HG02852 (cell line): Measurements from ENCODE around the gene ESYT1.
A peak's percentile ranks its signal among the peaks of the same experiment; 100 is the strongest.

Source experiments
- ATAC-seq: cut with Tn5 transposase; IDR thresholded peaks from one replicate; pipeline ENCODE4 v1.9.1; 2021; ENCODE audit warnings: mild to moderate bottlenecking, moderate library complexity; ENCODE audit not compliant: unreplicated experiment

Gene ESYT1

DNA sequence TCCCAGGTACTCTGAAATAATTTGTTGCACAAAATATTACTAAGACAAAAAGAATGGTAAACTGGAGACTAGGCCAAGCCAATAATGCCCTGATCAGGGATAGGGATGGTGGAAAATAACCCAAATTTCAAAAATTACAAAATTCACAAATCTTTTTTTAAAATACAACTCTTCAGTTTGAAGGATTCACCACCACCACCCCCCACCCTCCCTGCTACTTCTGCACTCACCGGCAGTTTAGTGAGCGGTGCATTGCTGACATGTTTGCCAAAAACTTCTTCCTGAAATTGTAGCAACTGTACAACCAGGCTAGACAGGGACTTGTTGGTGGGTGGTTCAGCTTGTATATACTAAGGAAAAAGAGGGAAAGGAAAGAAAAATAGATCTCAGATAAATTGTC lies 58.9 kb downstream of the ESYT1 start:
- no peak for ATAC-seq

DNA sequence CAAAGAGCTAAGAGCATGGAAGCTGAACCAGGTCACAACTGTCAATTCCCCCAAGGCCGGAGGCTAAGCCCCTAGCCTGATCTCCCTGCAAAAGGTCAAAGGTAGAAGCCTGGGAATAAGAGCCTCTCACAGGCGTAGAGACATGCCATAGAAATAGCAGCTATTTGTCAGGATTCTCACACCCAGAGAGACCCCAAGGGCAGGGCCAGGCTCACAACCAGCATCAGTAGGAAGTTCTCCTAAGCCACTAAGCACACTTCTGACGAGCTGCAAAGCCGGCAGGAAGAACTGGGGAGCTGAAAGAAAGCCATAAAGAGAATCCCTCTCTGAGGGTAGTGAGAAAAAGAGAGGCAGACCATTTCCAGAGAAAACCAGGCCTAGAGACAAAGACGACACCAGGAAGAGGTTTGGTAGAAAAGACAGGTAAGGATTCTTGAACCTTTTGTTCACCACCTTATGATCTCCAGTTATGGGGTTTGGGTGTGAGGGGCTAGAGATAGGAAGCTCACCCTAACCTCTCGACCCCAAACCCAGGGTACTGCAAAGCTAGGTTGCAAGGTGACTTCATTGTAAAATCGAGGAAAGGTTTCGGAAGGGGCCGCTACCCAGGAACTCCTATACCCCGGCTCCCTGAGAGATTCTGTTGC lies 60.2 kb downstream of the ESYT1 start:
- ATAC-seq: no peak

DNA sequence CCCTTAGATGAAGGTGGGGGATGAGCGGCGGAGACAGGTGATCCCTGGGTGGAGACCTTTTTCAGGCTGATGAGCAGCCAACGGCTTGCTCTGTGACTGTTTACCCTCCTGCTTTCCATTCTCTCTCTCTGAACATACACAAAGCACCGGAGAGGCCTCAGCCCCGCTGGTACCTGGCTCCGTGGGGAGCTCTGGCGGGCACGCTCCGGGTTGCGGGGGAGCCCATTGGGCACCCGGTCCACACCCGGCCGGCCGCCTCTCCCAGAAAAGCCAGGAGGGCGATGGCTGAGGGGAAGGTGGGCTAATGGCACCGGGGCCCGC lies 60.7 kb downstream of the ESYT1 start:
- no peak for ATAC-seq

DNA sequence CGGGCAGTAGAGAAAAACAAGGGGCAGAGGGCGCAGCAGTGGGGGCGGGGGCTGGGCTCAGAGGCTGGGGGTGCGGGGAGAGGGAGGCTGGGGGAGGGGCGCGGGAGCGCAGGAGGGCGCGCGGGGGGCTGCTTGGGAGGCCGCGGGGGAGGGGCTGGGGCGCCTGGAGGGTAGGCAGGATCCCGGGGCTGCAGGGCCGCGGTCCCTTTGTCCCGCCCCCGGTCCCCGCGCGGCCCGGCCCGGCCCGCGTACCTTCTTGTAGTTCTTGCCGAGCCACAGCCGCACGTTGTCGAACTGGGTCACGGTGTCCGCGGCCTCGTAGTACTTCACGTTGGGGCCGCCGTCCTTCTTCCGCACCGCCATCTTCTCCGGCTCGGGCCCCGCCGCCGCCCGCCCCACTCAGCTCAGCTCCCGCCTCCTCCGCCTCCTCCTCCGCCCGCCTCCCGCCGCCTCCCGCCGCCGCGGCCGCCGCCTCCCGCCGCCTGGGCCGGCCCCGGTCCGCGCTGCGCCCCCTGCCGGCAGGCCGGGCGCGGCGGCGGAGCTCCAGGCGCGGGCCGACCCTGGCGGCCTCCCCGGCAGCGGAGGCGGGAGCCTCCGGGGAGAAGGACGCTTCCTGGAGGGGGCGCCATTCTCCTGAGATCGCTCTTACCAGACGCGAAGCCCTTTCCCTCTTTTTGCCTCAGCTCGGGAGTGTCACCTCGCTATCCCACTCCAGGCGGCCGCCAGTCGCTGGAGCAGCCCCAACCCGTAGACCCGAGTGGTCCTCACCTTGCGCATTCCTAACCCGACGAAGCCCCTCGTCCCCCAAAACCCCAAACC lies 61.2 kb downstream of the ESYT1 start, which contains the start of gene SMARCC2:
TSS of gene SMARCC2 (minus strand) at position 385 of the 819 bp plus-strand sequence. CDS start at position 363, 22 bp downstream.
- ATAC-seq: peak; percentile 69

DNA sequence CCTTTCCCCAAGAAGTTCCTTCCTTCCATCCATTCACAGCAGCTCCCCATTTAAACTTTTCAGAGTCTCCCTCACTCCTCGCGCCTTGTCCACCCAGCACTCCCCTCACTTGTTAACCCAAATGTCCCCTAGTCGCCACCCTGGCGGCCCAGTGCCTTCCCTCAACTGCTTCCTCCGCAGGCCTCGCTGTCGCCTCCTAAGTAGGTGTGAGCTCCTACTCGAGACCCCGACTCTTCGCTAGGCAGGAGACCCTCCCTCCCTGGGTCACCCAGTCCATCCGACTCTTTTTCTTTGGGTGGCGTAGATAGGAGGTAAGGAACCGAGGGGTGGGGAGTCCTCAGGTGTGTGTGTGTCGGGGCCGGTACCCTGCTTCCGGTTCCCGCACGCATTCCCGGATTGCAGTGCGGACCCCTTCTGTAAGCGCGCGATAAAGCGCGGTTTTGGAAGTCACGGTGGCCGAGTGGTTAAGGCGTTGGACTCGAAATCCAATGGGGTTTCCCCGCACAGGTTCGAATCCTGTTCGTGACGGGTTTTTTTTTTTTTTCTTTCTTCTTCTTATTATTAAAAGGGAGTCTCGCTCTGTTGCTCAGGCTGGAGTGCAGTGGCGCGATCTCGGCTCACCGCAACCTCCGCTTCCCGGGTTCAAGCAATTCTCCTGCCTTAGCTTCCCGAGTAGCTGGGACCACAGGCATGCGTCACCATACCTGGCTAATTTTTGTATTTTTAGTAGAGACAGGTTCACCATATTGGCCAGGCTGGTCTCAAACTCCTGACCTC lies 62.0 kb downstream of the ESYT1 start:
- peak; percentile 41 for ATAC-seq

DNA sequence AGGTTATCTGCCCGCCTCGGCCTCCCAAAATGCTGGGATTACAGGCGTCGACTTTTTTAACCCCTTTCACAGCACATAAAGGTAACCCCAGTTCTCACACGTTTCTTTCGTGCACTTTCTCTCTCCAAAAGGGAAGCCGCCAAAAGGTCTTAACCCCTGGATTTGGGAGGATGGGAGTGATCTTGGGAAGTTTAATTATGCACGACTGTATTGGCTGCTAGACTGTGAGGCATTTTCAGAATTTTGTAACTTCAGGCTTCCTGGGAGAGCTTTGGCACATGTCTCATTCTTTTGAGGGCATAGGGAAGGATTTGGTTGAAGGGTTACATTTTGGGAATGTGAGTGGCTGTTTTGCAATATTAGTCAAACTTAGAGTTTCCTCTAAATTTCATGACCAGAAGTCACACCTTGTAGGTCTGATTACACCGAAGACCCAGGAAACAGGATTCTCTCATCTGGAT lies 62.7 kb downstream of the ESYT1 start:
- ATAC-seq: no peak

DNA sequence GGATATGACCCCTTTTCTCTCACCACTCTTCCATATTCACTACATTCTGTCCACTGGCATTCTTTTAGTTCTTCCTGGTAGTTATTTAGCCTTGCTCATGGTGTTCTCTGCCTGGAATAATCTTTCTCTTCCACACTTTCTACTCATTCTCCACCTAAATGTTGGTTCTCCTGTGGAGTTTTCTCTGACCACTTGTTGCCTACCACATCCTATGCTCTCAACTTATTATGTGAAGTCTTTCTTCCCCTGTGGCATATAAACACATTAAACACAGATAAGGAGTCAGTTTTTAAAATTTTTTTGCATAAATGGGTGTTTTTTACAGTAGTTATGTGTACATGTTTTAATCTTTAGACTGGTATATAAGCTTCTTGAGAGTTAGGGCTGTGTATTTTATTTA lies 64.5 kb downstream of the ESYT1 start:
- no peak for ATAC-seq

DNA sequence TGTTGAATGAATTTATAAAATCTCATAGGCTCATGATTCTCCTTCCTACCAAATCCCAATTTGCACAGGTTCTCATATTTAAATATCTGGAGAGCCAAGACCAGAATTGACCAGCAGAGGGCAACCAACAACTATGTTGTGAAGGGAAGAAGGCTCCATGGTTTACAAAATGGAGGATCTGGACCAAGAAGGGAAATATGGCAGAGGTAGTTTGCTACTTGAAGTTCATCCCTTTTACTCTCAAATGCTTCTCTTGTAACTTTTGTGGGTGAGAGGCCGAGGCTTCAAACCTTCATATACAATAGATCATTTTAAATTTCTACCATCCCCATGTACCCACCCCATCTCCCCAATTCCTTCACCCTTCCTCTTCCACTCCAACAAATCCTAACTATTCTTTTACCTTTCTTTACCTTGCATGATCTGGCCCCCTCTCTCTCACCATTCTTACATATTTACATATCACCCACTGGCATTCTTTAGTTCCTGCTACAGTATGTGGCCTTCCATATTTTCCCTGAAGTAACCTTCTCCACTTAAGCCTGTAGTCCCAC lies 65.0 kb downstream of the ESYT1 start:
- ATAC-seq: no peak
